Fibroblast of villous mesenchyme (primary cell): ENCODE data around the gene KIAA1217. TPM values are rescaled to one million over a fixed set of nuclear protein-coding genes. Genes with fewer than 3 reads are reported as not detected.

Experiments
- DNase-seq: peaks from one replicate; pipeline ENCODE4 v3.0.0-alpha.2; 2010; ENCODE audit warnings: low read depth
- H3K4me3 ChIP-seq: 2 replicates; pipeline ENCODE4 v1.5.1; 2011; ENCODE audit warnings: low read depth, mild to moderate bottlenecking, low read length
- total RNA-seq: library from RNA; depleted of rRNA; stranded (reverse); fragments of >200 nt; gene quantifications from 2 replicates; pipeline ENCODE4 v1.2.3, GENCODE V29; 2012
- TF ChIP-seq, protein P1 (sequence below): IDR thresholded peaks from 2 replicates; pipeline ENCODE4 v1.5.1; 2012; ENCODE audit warnings: low read depth, mild to moderate bottlenecking, low read length; ENCODE audit not compliant: insufficient read depth

The KIAA1217 gene
- total RNA-seq, 1 donor = 0.86 TPM

- no peak overlapping the region for H3K4me3 ChIP-seq
- TF ChIP-seq, protein P1, sequence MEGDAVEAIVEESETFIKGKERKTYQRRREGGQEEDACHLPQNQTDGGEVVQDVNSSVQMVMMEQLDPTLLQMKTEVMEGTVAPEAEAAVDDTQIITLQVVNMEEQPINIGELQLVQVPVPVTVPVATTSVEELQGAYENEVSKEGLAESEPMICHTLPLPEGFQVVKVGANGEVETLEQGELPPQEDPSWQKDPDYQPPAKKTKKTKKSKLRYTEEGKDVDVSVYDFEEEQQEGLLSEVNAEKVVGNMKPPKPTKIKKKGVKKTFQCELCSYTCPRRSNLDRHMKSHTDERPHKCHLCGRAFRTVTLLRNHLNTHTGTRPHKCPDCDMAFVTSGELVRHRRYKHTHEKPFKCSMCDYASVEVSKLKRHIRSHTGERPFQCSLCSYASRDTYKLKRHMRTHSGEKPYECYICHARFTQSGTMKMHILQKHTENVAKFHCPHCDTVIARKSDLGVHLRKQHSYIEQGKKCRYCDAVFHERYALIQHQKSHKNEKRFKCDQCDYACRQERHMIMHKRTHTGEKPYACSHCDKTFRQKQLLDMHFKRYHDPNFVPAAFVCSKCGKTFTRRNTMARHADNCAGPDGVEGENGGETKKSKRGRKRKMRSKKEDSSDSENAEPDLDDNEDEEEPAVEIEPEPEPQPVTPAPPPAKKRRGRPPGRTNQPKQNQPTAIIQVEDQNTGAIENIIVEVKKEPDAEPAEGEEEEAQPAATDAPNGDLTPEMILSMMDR = no peak
- no peak for DNase-seq
Measured at GRCh38 chr10:24495666-24496460, 286.9 kb downstream of the KIAA1217 start.

DNA sequence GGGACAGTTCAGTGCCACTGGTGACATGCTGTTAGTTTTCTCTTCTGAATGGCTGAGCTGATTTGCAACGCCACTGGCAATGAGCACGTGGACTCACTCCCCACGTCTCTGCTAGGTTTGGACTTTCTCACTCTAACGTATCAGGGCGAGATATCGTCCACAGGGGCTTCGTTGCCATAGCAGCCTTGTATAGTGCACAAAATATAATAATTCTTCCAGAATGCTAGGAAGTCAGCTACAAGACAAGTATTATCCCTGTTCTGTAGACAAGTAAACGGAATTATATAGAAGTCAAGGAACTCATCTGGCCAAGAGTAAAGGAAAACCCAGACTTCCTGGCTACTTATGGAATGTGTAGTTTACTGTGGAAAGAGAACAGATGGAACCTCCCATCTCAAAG lies 288.0 kb downstream of the KIAA1217 start:
- TF ChIP-seq, protein P1 = no peak
- DNase-seq = no peak
- no peak overlapping the region for H3K4me3 ChIP-seq

GRCh38 chr10:24501056-24501711 lies 292.2 kb downstream of the KIAA1217 start:
- DNase-seq = no peak
- H3K4me3 ChIP-seq = no peak overlapping the region
- TF ChIP-seq, protein P1 = no peak

DNA sequence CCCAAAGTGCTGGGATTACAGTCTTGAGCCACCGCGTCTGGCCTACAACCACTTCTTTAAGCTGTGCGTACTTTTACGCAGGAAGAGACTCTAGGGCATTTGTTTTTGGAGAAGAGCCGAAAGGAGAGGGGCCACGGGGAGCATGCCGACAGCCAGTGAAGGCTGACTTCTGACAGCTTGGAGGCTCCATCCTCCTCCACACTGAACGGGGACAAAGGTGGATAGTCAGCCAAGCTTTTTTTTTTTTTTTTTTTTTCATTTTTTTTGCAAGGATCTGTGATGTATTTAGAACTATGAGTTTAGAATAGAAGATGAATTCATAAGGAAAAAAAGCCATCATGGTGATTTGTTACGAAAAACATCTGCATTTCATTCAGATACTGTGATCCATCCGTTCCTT lies 293.1 kb downstream of the KIAA1217 start:
- H3K4me3 ChIP-seq = no peak overlapping the region
- no peak for DNase-seq
- TF ChIP-seq, protein P1 = no peak

- H3K4me3 ChIP-seq = no peak overlapping the region
- no peak for DNase-seq
- TF ChIP-seq, protein P1 = no peak
Measured at GRCh38 chr10:24502801-24503460, 294.0 kb downstream of the KIAA1217 start.

- DNase-seq = peak; percentile 34
- TF ChIP-seq, protein P1 = peak; percentile 54
- no peak overlapping the region for H3K4me3 ChIP-seq
Measured at GRCh38 chr10:24503461-24504320, 294.8 kb downstream of the KIAA1217 start.
